Mesendoderm (in vitro differentiated cells): Measurements from ENCODE around the gene ATP10B.

Experiments
- DNase-seq: peaks from one replicate; pipeline ENCODE4 v3.0.0; 2013
- H2AK5ac ChIP-seq: 2 replicates; pipeline ENCODE4 v1.6.1; 2013; ENCODE audit warnings: low read length, inconsistent platforms
- H2BK120ac ChIP-seq: 2 replicates; pipeline ENCODE4 v1.6.1; 2013; ENCODE audit warnings: low read depth, mild to moderate bottlenecking, low read length, moderate library complexity, mixed read lengths
- H2BK15ac ChIP-seq: replicated peaks from 2 replicates; pipeline ENCODE4 v1.6.1; 2013; ENCODE audit warnings: low read depth, mild to moderate bottlenecking, moderate library complexity
- H2BK5ac ChIP-seq: 2 replicates; pipeline ENCODE4 v1.6.1; 2013; ENCODE audit warnings: low read length, inconsistent platforms
- H3K18ac ChIP-seq: 2 replicates; pipeline ENCODE4 v1.6.1; 2013; ENCODE audit warnings: mild to moderate bottlenecking, low read length, mixed read lengths
- H3K23ac ChIP-seq: one replicate; pipeline ENCODE4 v1.6.1; 2013; ENCODE audit warnings: low read length
- H3K27ac ChIP-seq: 2 replicates; pipeline ENCODE4 v1.5.1; 2013; ENCODE audit warnings: low read depth, mild to moderate bottlenecking, inconsistent platforms, low read length, moderate library complexity
- H3K27me3 ChIP-seq: 2 replicates; pipeline ENCODE4 v1.6.1; 2013; ENCODE audit warnings: low read length, control low read depth, mild to moderate bottlenecking, inconsistent platforms; ENCODE audit not compliant: insufficient read depth, poor library complexity
- H3K36me3 ChIP-seq: 2 replicates; pipeline ENCODE4 v1.6.1; 2013; ENCODE audit warnings: low read length, inconsistent platforms; ENCODE audit not compliant: control insufficient read depth, insufficient read depth
- H3K4ac ChIP-seq: one replicate; pipeline ENCODE4 v1.6.1; 2013; ENCODE audit warnings: low read depth, mild to moderate bottlenecking, low read length, moderate library complexity
- H3K4me1 ChIP-seq: 2 replicates; pipeline ENCODE4 v1.6.1; 2013; ENCODE audit warnings: low read depth, low read length, inconsistent platforms; ENCODE audit not compliant: control insufficient read depth
- H3K4me2 ChIP-seq: 2 replicates; pipeline ENCODE4 v1.6.1; 2013; ENCODE audit warnings: low read length
- H3K4me3 ChIP-seq: 2 replicates; pipeline ENCODE4 v1.5.1; 2013; ENCODE audit warnings: mild to moderate bottlenecking, low read length
- H3K56ac ChIP-seq: one replicate; pipeline ENCODE4 v1.6.1; 2013; ENCODE audit warnings: low read length
- H3K79me1 ChIP-seq: 2 replicates; pipeline ENCODE4 v1.6.1; 2013; ENCODE audit warnings: low read length, inconsistent platforms
- H3K79me2 ChIP-seq: 2 replicates; pipeline ENCODE4 v1.6.1; 2013; ENCODE audit warnings: mild to moderate bottlenecking, low read length; ENCODE audit not compliant: control insufficient read depth, insufficient read depth
- H3K9ac ChIP-seq: 2 replicates; pipeline ENCODE4 v1.6.1; 2013; ENCODE audit warnings: low read length, inconsistent platforms
- H4K5ac ChIP-seq: one replicate; pipeline ENCODE4 v1.6.1; 2013; ENCODE audit warnings: low read length
- H4K8ac ChIP-seq: one replicate; pipeline ENCODE4 v1.6.1; 2013; ENCODE audit warnings: low read depth, mild to moderate bottlenecking, control low read depth, low read length, moderate library complexity
- WGBS: extraction: QIAGEN DNeasy Blood & Tissue Kit; methylation state at CpG from one replicate; pipeline ENCODE4 v1.1.7; 2013; ENCODE audit warnings: low lambda C conversion rate, missing lambda C conversion rate; ENCODE audit not compliant: insufficient coverage; ENCODE audit errors: extremely low coverage; 5-methylcytosine and 5-hydroxymethylcytosine counted together

Gene ATP10B

GRCh38 chr5:160837211-160837610 is 14.8 kb downstream of the ATP10B start:
- H2BK120ac ChIP-seq: no peak overlapping the region
- H3K4me2 ChIP-seq: no peak overlapping the region
- H3K79me2 ChIP-seq: no peaks in the 10 kb centered on the region
- H3K79me1 ChIP-seq: no peaks in the 10 kb centered on the region
- H3K27ac ChIP-seq: no peak overlapping the region
- no peaks in the 10 kb centered on the region for H3K27me3 ChIP-seq
- H2BK15ac ChIP-seq: no peak overlapping the region
- no peaks in the 10 kb centered on the region for H3K4me1 ChIP-seq
- no peak overlapping the region for H4K8ac ChIP-seq
- no peak overlapping the region for H2AK5ac ChIP-seq
- no peak overlapping the region for H3K18ac ChIP-seq
- H4K5ac ChIP-seq: no peak overlapping the region
- H3K4me3 ChIP-seq: no peak overlapping the region
- no peaks in the 10 kb centered on the region for H3K36me3 ChIP-seq
- no peak for DNase-seq
- WGBS: no CpG with 5 or more reads among the region's 1 CpG
- no peak overlapping the region for H3K56ac ChIP-seq
- H3K9ac ChIP-seq: no peak overlapping the region
- no peak overlapping the region for H3K4ac ChIP-seq
- no peak overlapping the region for H3K23ac ChIP-seq
- no peak overlapping the region for H2BK5ac ChIP-seq

DNA sequence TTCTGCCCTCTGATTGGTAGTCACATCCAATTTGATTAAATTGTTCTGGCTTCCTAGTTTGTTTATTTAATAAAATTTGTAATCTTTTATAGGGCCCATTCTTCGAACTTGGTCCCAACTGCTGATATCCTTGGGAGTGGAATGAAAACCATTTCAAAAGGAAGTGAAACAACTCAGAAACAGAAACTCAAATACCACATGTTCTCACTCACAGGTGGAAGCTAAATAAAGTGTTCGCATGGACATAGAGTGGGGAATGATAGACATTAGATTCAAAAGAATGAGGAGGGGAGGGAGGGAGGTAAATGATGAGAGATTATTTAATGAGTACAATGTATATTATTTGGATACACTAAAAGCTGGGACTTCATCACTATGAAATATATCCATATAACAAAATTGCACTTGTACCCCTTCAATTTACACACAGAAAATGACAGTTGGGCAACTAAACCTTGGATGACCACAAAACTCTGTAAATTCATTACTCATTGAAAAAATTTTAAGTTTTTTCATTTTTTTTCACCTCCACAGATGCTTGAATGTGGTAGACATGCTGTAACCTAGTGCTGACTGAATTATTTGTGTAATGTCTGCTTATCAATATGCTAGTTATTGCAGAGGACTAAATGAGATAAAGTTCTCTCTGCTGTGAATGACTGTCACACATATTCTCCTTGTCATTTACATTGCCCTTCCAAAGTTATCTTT is 16.0 kb downstream of the ATP10B start:
- no peak overlapping the region for H3K4me2 ChIP-seq
- no peak overlapping the region for H3K23ac ChIP-seq
- no peak overlapping the region for H2BK120ac ChIP-seq
- no peak for DNase-seq
- no peak overlapping the region for H3K4ac ChIP-seq
- WGBS: 100% methylated on average over 1 of the region's 2 CpGs
- no peak overlapping the region for H3K56ac ChIP-seq
- no peaks in the 10 kb centered on the region for H3K27me3 ChIP-seq
- no peak overlapping the region for H2AK5ac ChIP-seq
- H2BK15ac ChIP-seq: no peak overlapping the region
- H3K4me3 ChIP-seq: no peak overlapping the region
- H3K36me3 ChIP-seq: no peaks in the 10 kb centered on the region
- H4K5ac ChIP-seq: no peak overlapping the region
- H3K79me2 ChIP-seq: no peaks in the 10 kb centered on the region
- H2BK5ac ChIP-seq: no peak overlapping the region
- no peak overlapping the region for H3K9ac ChIP-seq
- H3K27ac ChIP-seq: no peak overlapping the region
- H3K4me1 ChIP-seq: no peaks in the 10 kb centered on the region
- H3K18ac ChIP-seq: no peak overlapping the region
- H3K79me1 ChIP-seq: no peaks in the 10 kb centered on the region
- no peak overlapping the region for H4K8ac ChIP-seq

GRCh38 chr5:160835376-160835775 is 16.6 kb downstream of the ATP10B start:
- no peak overlapping the region for H3K56ac ChIP-seq
- H3K4me1 ChIP-seq: no peaks in the 10 kb centered on the region
- no peak overlapping the region for H3K18ac ChIP-seq
- no peak for DNase-seq
- no peak overlapping the region for H2BK15ac ChIP-seq
- H2BK120ac ChIP-seq: no peak overlapping the region
- H3K9ac ChIP-seq: no peak overlapping the region
- no peaks in the 10 kb centered on the region for H3K79me1 ChIP-seq
- H2BK5ac ChIP-seq: no peak overlapping the region
- no peaks in the 10 kb centered on the region for H3K79me2 ChIP-seq
- no peaks in the 10 kb centered on the region for H3K36me3 ChIP-seq
- H2AK5ac ChIP-seq: no peak overlapping the region
- H3K4me2 ChIP-seq: no peak overlapping the region
- H3K27ac ChIP-seq: no peak overlapping the region
- no peak overlapping the region for H3K23ac ChIP-seq
- no peak overlapping the region for H4K5ac ChIP-seq
- no peaks in the 10 kb centered on the region for H3K27me3 ChIP-seq
- H4K8ac ChIP-seq: no peak overlapping the region
- no peak overlapping the region for H3K4me3 ChIP-seq
- no peak overlapping the region for H3K4ac ChIP-seq

DNA sequence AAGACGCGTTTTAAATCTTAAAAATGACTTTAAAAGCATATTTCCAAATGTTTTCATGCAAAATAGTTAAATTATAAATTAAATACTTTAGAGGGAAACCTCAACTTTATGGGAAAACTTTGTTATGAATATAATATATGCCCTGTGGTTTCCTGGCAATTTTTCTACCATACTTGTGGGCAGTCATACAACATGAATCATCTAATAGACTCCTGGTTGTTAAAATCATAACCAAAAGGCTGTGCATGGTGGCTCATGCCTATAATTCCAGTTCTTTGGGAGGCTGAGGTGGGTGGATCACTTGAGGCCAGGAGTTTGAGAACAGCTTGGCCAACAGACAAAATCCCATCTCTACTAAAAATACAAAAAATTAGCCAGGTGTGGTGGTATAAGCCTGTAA is 18.2 kb downstream of the ATP10B start:
- no peak overlapping the region for H2BK15ac ChIP-seq
- H3K4me3 ChIP-seq: no peak overlapping the region
- no peaks in the 10 kb centered on the region for H3K4me1 ChIP-seq
- H4K8ac ChIP-seq: no peak overlapping the region
- no peak overlapping the region for H3K23ac ChIP-seq
- H2BK120ac ChIP-seq: no peak overlapping the region
- no peak overlapping the region for H3K9ac ChIP-seq
- no peak overlapping the region for H3K4ac ChIP-seq
- H3K4me2 ChIP-seq: no peak overlapping the region
- no CpG with 5 or more reads among the region's 2 CpGs for whole genome bisulfite sequencing
- H3K56ac ChIP-seq: no peak overlapping the region
- DNase-seq: no peak
- no peaks in the 10 kb centered on the region for H3K27me3 ChIP-seq
- H2AK5ac ChIP-seq: no peak overlapping the region
- H3K27ac ChIP-seq: no peak overlapping the region
- no peak overlapping the region for H2BK5ac ChIP-seq
- H3K36me3 ChIP-seq: no peaks in the 10 kb centered on the region
- no peaks in the 10 kb centered on the region for H3K79me2 ChIP-seq
- no peak overlapping the region for H4K5ac ChIP-seq
- H3K79me1 ChIP-seq: no peaks in the 10 kb centered on the region
- no peak overlapping the region for H3K18ac ChIP-seq

DNA sequence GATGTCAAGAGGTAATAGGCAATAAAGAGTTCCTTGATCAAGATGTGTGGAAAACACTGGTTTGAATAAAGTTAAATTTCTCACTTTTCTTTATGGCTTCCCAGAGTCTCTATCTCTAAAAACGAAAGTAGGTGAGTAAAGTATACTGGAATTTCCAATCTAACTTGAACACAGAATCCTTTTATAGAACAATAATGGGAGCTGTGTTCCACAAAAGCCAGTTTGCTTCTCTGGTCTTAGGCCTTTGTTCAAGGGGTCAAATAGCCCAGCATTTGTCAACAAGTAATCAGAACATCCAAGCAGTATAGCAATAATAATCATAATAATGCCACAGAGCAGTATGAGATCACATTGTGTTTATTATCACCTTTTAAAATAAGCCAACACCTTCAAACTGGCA is 20.2 kb downstream of the ATP10B start:
- Histone ChIP-seq H3K4me3 (no peak overlapping the region), H2AK5ac (no peak overlapping the region), H4K5ac (no peak overlapping the region), H4K8ac (no peak overlapping the region), H3K4me2 (no peak overlapping the region), H3K36me3 (no peaks in the 10 kb centered on the region), H3K9ac (no peak overlapping the region), H3K4me1 (no peaks in the 10 kb centered on the region), H2BK5ac (no peak overlapping the region), H3K27me3 (no peaks in the 10 kb centered on the region), H3K4ac (no peak overlapping the region), H2BK15ac (no peak overlapping the region), H3K23ac (no peak overlapping the region), H2BK120ac (no peak overlapping the region), H3K79me2 (no peaks in the 10 kb centered on the region), H3K79me1 (no peaks in the 10 kb centered on the region), H3K18ac (no peak overlapping the region), H3K27ac (no peak overlapping the region), H3K56ac (no peak overlapping the region)
- no CpG with 5 or more reads among the region's 1 CpG for WGBS
- no peak for DNase-seq

DNA sequence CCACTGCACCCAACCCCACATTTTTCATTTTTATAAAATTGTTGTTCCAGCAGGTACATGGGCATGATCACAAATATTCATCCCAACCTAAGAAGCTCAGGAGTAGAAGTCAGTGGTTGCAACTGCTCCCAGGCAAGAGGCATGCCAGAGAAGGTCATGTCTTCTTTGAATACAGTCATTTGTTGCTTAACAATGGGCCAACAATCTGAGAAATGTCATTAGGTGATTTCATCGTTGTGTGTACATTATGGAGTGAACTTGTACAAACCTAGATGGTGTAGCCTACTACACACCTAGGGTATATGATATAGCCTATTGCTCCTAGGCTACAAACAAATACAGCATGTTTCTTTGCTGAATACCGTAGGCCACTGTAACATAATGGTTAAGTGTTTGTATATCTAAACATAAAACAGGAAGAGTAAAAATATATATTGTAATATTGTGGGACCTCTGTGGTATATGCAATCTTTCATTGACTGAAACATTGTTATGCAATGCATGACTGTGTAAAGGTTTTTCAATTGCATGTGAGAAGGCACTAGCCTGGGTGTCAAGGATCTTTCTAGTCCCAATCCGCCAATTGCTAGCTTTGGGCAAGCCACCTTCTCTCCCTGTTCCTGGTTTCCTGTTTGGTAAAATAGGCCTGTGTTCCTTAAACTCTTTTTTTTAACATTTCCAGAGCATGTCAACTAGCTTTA is 27.6 kb downstream of the ATP10B start:
- Histone ChIP-seq H2BK120ac (no peak overlapping the region), H3K4ac (no peak overlapping the region), H2BK15ac (no peak overlapping the region), H3K4me1 (no peaks in the 10 kb centered on the region), H2AK5ac (no peak overlapping the region), H3K9ac (no peak overlapping the region), H3K18ac (no peak overlapping the region), H2BK5ac (no peak overlapping the region), H3K23ac (no peak overlapping the region), H3K56ac (no peak overlapping the region), H3K27me3 (no peaks in the 10 kb centered on the region), H3K79me2 (no peaks in the 10 kb centered on the region), H4K8ac (no peak overlapping the region), H3K4me3 (no peak overlapping the region), H3K36me3 (no peaks in the 10 kb centered on the region), H3K79me1 (no peaks in the 10 kb centered on the region), H3K4me2 (no peak overlapping the region), H4K5ac (no peak overlapping the region), H3K27ac (no peak overlapping the region)
- no CpG with 5 or more reads among the region's 3 CpGs for WGBS
- DNase-seq: no peak
